ENCODE measurements around the gene CD82. TPM values are rescaled to one million over a fixed set of nuclear protein-coding genes. Genes with fewer than 3 reads are reported as not detected.

Gene CD82
- polyA plus RNA-seq, 12 donors, result 44.3 to 1,338 (median 68.5) TPM

DNA sequence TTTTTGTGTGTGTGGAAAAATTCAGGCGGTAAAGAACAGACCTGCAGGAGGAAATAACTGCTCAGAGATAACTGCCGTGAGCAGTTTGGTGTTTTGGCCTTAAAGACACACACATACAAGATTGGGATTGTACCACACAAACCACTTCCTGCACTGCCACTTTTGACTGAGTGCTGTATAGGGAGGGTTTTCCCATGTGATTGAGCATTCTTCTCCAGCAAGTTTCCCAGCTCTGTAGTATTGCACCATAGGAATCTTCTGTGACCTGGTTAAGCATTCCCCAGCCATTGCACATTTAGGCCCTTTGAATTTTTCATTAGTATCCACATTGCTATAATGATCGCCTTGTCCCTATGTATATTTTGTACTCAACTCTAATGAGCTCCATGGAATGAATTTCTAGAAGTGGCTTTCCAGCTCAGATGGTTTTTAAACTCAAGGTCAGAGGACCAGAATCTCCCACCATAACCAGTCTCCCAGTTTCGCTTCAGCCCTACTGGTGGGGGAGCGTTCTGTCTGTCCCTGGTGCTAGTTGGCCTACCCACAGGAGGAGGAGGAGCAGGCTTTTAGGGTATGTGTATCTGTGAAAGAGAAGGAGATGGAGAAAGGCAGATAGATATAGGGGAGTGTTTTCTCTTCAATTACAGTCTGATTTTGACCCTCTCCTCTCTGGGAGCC lies 9.3 kb downstream of the CD82 start:
- DNase-seq, result no peak

DNA sequence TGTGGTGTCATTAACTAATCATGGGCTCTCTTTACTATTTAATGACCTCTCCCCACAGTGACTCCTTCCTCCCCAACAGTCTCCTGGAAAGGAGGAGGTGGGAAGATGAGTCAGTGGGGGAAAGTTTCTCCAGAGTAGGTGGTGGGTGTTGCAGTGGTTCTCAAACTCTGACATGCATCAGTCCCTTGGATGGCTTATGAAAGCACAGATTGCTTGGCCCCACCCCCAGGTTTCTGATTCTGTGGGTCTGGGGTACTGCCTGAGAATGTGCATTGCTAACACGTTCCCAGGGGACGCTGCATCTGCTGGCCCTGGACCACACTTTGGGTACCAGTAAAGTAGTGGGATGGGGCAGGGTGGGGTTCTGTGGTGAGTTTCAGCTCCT lies 9.8 kb downstream of the CD82 start:
- DNase-seq, result no peak

DNA sequence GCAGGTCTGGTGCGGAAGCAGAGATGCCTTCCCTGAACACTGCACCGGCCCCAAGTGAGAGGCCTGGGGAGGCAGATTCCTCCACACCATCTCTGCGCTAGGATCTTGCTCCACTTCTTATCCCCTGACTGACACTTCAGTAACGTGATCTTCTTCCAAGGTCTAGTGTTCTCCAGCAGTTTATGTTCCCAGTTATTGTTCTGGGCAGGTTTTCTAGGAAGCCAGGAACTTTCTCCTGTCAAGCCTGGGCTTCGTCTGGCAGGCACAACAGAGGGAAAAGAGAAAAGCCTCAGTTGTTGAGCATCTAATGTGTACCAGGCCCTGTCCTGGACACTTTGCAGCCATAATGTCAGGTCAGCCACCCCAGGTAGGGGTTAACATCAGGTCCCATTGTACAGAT lies 10.5 kb downstream of the CD82 start:
- DNase-seq, result no peak

DNA sequence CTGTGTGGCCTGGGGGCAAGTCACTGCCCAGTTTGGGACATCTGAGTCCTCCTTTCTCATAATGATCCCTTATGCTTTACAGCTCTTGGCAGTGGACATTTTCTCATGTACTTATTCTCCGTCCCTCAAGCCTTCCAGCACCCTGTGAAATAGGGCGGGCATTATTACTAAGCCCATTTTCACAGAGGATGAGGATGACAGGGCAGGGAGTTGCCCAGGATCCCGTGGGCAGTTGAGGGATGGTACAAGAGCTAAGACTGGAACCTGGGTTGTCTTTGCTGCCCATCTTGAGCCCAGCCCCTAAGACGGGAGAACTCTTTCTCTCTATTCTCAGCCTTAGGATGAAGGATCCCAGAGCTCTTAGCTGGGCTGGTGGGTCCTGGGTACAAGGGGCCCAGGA lies 11.2 kb downstream of the CD82 start:
- DNase-seq, result no peak

DNA sequence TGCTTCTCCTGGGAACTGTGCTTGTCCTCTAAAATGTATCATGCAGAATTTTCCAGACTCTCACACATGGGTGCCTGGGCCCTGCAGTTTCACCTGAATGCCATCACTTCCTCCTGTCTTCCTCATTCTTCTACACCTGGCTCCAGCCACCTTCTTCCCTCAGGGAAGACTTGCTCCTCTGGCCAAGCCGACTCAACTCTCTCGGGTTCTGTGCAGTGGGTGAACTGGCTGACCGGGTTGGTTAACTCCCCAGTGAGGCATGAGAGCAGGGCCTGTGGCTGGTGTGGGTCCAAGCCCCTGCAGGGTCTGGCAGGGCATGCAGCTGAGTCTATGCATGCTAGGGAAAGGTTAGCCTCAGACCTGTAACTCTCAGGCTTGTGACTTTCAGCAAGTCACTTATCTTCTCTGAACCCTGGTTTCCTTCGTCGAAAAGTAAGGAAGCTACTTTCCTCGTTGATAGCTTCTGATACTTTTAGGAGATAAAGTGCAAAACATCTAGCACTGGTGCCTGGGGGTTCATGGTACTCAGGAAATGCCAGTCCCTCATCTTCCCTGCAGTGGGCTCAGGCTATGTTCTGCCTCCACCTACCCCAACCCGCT lies 11.9 kb downstream of the CD82 start:
- no peak for DNase-seq

GRCh38 chr11:44578279-44578678 lies 12.8 kb downstream of the CD82 start:
- DNase-seq, result no peak

DNA sequence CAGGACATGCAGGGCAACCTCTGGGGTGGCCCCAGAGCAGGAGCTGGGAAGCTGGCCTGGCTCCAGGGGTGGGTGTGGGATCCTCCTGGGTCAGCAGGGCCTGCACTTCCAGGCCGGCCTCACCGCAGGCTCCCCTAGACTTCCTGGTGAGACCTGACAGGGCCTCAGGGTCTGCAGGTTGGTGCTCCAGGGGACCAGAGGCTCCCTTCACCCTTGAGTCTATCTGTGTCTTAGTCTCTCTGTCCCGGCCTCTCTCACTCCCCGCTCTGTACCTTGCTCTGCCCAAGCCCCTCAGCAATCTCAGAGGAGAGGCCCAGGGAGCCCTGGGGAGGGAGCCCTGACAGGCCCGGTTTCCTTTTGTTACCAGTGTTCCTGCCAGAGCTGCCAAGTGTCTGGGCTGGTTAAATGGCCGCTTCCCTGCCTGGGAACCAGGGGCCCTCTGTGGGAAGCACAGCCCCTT lies 13.9 kb downstream of the CD82 start:
- DNase-seq, result no peak

DNA sequence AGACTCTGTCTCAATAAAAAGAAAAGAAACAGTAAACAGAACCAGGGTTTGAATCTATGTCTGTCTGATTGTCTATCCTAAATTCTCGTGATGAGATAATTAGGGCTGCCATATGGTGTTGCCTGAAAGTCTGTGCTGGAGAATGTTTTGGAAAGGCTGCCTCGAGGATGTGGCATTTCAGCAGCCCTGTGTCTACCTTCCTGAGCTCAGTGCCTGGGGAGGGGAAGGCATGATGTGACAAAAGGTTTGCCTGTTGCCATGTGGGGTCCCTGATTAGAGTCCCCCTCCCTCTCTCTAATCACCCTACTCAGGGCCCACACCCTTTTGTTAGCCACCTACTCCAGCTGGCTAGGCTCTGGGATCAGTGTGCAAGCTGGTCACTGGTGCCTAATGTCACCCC lies 15.2 kb downstream of the CD82 start:
- DNase-seq, result no peak

DNA sequence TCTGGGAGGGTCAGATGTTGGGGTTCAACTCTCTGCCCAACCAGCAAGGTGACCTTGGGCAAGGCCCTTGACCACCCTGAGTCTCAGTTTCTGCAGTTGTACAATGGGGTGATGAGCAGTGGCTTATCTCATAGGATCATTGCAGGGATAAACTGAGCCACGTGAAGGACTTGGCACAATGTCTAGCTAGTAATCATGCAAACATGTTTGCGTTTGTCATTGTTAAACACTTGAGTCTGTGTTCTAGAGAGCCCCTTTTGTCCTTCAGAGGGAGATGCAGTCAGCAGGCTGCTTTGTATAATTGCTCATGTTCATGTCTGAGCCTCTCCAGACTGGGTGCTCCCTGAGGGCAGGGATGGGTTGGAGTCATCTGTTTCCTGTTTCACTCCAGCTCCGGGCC lies 15.8 kb downstream of the CD82 start:
- no peak for DNase-seq

GRCh38 chr11:44582641-44583352 lies 17.3 kb downstream of the CD82 start:
- no peak for DNase-seq

- DNase-seq, result no peak
These were observed 17.8 kb downstream of the CD82 start for GRCh38 chr11:44583353-44583669.

- no peak for DNase-seq
These were observed 20.0 kb downstream of the CD82 start for GRCh38 chr11:44585421-44585820.

- no peak for DNase-seq
These were observed 23.8 kb downstream of the CD82 start for GRCh38 chr11:44589301-44589700.

DNA sequence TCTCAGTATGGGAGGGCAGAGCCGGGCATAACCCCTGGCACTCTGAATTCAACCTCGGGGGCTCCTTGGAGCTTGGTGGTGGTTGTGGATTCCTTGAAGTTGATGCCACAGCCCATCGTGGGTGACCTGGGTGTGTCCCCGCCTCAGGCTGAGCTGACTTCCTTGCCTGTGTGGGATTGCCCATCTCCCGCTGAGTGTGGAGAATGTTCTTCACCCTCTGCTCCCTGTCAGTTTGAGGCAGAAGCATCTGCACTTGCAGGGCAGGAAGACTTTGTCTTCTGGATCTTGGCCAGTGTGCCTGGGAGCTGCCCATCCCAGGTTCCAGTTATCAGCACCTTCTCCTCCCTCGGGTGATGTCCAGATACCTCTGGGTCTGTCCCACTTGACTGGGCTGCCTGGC lies 25.3 kb downstream of the CD82 start:
- DNase-seq, result no peak

- DNase-seq, result no peak
These were observed 26.1 kb downstream of the CD82 start for GRCh38 chr11:44591557-44591956.

GRCh38 chr11:44592125-44592940 lies 26.9 kb downstream of the CD82 start:
- DNase-seq, result peak; percentile 23

GRCh38 chr11:44593251-44593650 lies 27.8 kb downstream of the CD82 start:
- DNase-seq, result peak; percentile 52

DNA sequence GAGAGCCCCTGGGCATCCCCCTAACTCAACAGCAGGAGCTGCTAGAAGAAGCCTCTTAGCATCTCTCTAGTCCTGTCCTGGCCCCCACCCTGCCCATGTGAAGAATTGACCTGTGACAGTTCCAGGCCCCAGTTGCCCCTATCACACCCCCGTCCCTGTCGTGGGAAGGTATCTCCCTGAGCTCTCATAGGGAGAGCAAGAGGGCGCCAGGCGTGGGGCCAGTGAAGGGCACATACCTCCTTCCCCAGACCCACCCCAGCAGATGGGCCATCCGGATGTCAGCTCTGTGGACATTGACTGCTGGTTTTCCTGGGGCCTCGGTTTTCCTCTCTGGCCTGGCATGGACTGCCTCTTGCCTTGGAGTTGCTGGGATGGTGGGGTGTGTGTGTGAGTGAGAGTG lies 29.5 kb downstream of the CD82 start:
- DNase-seq, result no peak

DNA sequence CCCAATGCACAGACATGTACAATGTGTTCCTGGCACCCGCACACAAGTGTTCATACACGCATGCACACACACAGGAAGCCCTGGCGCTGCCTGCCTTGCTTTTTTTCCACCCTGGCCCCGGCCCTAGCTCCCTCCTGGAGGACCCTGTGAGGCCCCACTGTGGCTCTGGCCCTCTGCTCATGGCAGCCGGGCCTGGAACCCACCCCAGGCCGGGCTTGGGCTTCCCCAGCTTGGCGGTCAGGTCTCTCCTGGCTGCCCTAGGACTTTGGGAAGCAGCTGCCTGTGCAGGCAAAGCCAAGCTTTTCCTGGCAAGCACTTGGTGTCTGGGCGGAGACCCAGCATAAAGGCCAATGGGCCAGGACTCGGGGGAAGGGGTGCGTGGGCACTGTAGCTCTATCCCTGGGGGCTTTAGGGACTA lies 30.5 kb downstream of the CD82 start:
- peak; percentile 74 for DNase-seq

DNA sequence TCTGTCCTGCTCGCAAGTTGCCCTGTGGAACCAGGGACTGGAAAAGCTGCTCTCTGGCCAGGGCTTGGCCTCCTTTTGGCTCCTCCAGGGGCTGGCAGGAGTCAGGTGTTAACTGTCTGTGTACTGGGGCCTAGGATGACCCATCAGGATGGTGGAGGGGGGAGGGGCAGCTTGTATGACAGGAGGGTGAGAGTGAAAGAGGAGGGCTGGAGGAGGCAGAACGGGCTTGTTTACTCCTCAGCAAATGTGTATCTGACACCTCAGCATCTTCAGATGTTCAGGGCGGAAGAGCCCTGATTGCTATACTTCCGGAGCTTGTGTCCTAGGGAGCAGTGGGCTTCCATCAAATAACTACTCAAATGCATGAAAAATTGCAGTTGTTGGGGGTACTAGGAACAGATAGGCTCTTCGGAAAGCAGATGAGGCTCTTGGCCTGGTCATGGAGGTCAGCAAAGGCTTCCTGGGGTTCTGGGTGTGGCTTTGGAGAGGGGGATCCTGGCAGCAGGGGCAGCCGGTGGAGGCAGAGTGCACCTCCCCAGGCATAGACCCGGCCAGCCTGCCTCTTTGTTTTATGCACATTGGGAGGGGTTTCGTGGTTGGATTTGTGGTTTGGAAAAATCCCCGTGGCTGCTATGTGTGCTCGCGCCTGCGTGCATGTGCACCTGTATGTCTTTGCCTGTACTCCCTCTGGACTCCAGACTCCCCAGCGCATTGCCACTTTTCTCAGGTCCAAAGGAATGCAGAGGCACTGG lies 31.2 kb downstream of the CD82 start:
- DNase-seq, result no peak

GRCh38 chr11:44597358-44598012 lies 32.0 kb downstream of the CD82 start:
- no peak for DNase-seq

Data from muscle of arm (tissue), 12 donors.